Ovary (tissue), 9 donors: Measurements from ENCODE around the gene SLC9A2. TPM values are rescaled to one million over a fixed set of nuclear protein-coding genes. Genes with fewer than 3 reads are reported as not detected.

Source experiments
- DNase-seq, 5 donors: peaks; one replicate each; pipeline ENCODE4 v3.0.0-alpha.2; 2019 to 2020
- H3K27ac ChIP-seq, 2 donors: fragments of 200-600 bp; one replicate each; pipeline versions ENCODE4 v1.5.1 to v1.8.0; 2019 to 2022
- H3K27me3 ChIP-seq: fragments of 200-600 bp; one replicate; pipeline ENCODE4 v1.8.0; 2022
- H3K36me3 ChIP-seq: fragments of 200-600 bp; sonication (generic); one replicate; pipeline ENCODE4 v1.5.1; 2019
- H3K4me1 ChIP-seq: one replicate; pipeline ENCODE4 v1.8.1; 2013; ENCODE audit warnings: mild to moderate bottlenecking, moderate library complexity; ENCODE audit not compliant: insufficient read depth
- H3K4me3 ChIP-seq: fragments of 200-600 bp; sonication (generic); one replicate; pipeline ENCODE4 v1.5.1; 2017
- H3K9me3 ChIP-seq, 2 donors: fragments of 200-600 bp in 1 of 2; sonication (generic) in 1 of 2; one replicate each; pipeline versions ENCODE4 v1.5.1 to v1.8.1; 2013 to 2019; ENCODE audit warnings: mild to moderate bottlenecking in 1 of 2, moderate library complexity in 1 of 2
- CTCF ChIP-seq, 3 donors: fragments of 450-650 bp in 2 of 3; fragments of 200-600 bp in 1 of 3; IDR thresholded peaks; one replicate each; pipeline versions ENCODE4 v1.5.1 to v1.8.0; 2016 to 2022; ENCODE audit warnings: antibody characterized with exemption in 3 of 3, mild to moderate bottlenecking in 1 of 3
- EP300 ChIP-seq: sonication (generic); formaldehyde crosslinking; IDR thresholded peaks from one replicate; pipeline ENCODE4 v1.6.1; 2017; ENCODE audit warnings: antibody characterized with exemption
- POLR2A ChIP-seq: fragments of 450-650 bp; IDR thresholded peaks from one replicate; pipeline ENCODE4 v1.6.1; 2017; ENCODE audit warnings: antibody characterized with exemption, mild to moderate bottlenecking, moderate library complexity
- WGBS, 3 donors: extraction: QIAGEN DNeasy Blood & Tissue Kit in 1 of 3; methylation state at CpG; one replicate each; pipeline versions ENCODE4 v1.1.5 to v1.1.7; 2013 to 2017; 5-methylcytosine and 5-hydroxymethylcytosine counted together
- intact Hi-C, 4 donors: fragments of 100-400 bp; cut with DNase I; formaldehyde crosslinking; loops; one replicate each; pipeline versions ENCODE4 v1.11.0 to v1.15.1; 2022 to 2023
- polyA plus RNA-seq, 2 donors: library from polyadenylated mRNA; stranded (reverse); fragments of 200-250 nt in 1 of 2; fragments of 350-450 nt in 1 of 2; fragmentation: Illumina TruSeq in 1 of 2; extraction: RNeasy Lipid Tissue Mini Kit (QIAGEN cat#74804) in 1 of 2; gene quantifications; one replicate each; pipeline ENCODE4 v1.2.3, GENCODE V29; 2013 to 2014
- total RNA-seq, 7 donors: library from RNA; depleted of rRNA in 2 of 7; stranded (reverse); fragments of >200 nt in 2 of 7; fragmentation: NEBNext Ultra II Directional in 3 of 7; extraction: Animal tissue kit (Norgen Biotek cat#: 25700) in 3 of 7; gene quantifications; one replicate each; pipeline versions ENCODE4 v1.1.0 to v1.2.4, GENCODE V29; 2016 to 2023
- donor health status: DM: no; HTN: no; CAD: no; lungs with moderate emphysema.
- donor health status: DM: no; HTN: no; CAD: no.
- donor health status: Bipolar disorder and iron deficiency.
- donor health status: DM: yes; HTN: yes; CAD: no.
- donor health status: DM: no; HTN: no; CAD: no.
- donor health status: DM: yes; HTN: yes; CAD: no.

The SLC9A2 gene
- total and polyA plus RNA-seq, 9 donors = 0.08 to 0.46 (median 0.15) TPM; not detected in 5

- TF ChIP-seq CTCF (IDR thresholded peaks at IDR 0.05) = no peak
- TF ChIP-seq EP300 = no peak
- no peak for TF ChIP-seq POLR2A
- no peaks in the 10 kb centered on the region for H3K4me1 ChIP-seq
- no peak overlapping the region for H3K27ac ChIP-seq
- no peak overlapping the region for H3K4me3 ChIP-seq
- 59 to 74% (median 67%) methylated on average over 1 of the region's 1 CpG for WGBS, 3 donors
- intact Hi-C loops = no loop called here
- H3K36me3 ChIP-seq = no peaks in the 10 kb centered on the region
- no peaks in the 10 kb centered on the region for H3K27me3 ChIP-seq
- H3K9me3 ChIP-seq = no peaks in the 10 kb centered on the region
- DNase-seq = no peak
Measured at GRCh38 chr2:102606353-102606752, 13.0 kb upstream of the SLC9A2 start.

- no peaks in the 10 kb centered on the region for H3K9me3 ChIP-seq
- H3K4me1 ChIP-seq = peaks cover 6% of the 10 kb centered on the region
- TF ChIP-seq CTCF (IDR thresholded peaks at IDR 0.05) = no peak
- DNase-seq = no peak
- intact Hi-C loops = no loop called here
- H3K4me3 ChIP-seq = no peak overlapping the region
- H3K36me3 ChIP-seq = no peaks in the 10 kb centered on the region
- WGBS, 3 donors = 16 to 20% (median 18%) methylated on average over 5 of the region's 5 CpGs
- H3K27me3 ChIP-seq = no peaks in the 10 kb centered on the region
- H3K27ac ChIP-seq = no peak overlapping the region
Measured at GRCh38 chr2:102615620-102616436, 3.5 kb upstream of the SLC9A2 start.

- H3K4me1 ChIP-seq = peaks cover 6% of the 10 kb centered on the region
- no peak for TF ChIP-seq EP300
- TF ChIP-seq POLR2A = no peak
- TF ChIP-seq CTCF (IDR thresholded peaks at IDR 0.05) = no peak
- H3K4me3 ChIP-seq = peak overlapping the region; percentile 26
- no peak for DNase-seq
- intact Hi-C loops = no loop called here
- H3K9me3 ChIP-seq = no peaks in the 10 kb centered on the region
- H3K27me3 ChIP-seq = no peaks in the 10 kb centered on the region
- H3K36me3 ChIP-seq = no peaks in the 10 kb centered on the region
- WGBS, 3 donors = 1 to 2% (median 2%) methylated on average over 41 to 59 of the region's 59 CpGs
- H3K27ac ChIP-seq = no peak overlapping the region
Measured at GRCh38 chr2:102618452-102619413, 620 bp upstream of the SLC9A2 start.

DNA sequence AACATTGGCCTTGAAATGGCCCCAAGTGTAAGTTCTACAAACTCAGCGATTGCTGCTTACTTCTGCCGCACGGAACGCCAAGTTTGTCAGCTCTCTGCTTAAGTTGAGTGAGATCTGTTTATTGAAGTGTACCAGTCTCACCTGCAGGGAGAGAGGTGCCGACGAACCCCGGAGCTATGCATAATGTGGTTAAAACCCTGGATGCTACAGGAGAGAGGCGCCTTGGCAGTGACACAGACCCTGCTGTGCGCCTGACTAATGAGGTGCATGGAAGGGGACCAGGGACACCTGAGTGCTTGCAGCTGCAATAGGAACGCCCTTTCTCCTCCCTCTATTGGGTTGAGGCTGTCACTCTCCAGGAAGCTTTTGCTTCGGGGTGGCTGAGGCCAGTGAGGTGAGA lies 979 bp downstream of the SLC9A2 start:
- WGBS, 3 donors = 40 to 63% (median 51%) methylated on average over 11 of the region's 11 CpGs
- H3K4me1 ChIP-seq = peaks cover 6% of the 10 kb centered on the region
- no peaks in the 10 kb centered on the region for H3K9me3 ChIP-seq
- DNase-seq = no peak
- no peaks in the 10 kb centered on the region for H3K36me3 ChIP-seq
- no peak overlapping the region for H3K4me3 ChIP-seq
- intact Hi-C loops = no loop called here
- no peak for TF ChIP-seq CTCF (IDR thresholded peaks at IDR 0.05)
- no peak for TF ChIP-seq POLR2A
- TF ChIP-seq EP300 = no peak
- no peaks in the 10 kb centered on the region for H3K27me3 ChIP-seq
- H3K27ac ChIP-seq = no peak overlapping the region
